ENCODE data around the gene MINPP1. TPM values are rescaled to one million over a fixed set of nuclear protein-coding genes. Genes with fewer than 3 reads are reported as not detected.

MINPP1 gene
- total and polyA plus RNA-seq, 4 donors, result 19.1 to 111 (median 24.6) TPM

DNA sequence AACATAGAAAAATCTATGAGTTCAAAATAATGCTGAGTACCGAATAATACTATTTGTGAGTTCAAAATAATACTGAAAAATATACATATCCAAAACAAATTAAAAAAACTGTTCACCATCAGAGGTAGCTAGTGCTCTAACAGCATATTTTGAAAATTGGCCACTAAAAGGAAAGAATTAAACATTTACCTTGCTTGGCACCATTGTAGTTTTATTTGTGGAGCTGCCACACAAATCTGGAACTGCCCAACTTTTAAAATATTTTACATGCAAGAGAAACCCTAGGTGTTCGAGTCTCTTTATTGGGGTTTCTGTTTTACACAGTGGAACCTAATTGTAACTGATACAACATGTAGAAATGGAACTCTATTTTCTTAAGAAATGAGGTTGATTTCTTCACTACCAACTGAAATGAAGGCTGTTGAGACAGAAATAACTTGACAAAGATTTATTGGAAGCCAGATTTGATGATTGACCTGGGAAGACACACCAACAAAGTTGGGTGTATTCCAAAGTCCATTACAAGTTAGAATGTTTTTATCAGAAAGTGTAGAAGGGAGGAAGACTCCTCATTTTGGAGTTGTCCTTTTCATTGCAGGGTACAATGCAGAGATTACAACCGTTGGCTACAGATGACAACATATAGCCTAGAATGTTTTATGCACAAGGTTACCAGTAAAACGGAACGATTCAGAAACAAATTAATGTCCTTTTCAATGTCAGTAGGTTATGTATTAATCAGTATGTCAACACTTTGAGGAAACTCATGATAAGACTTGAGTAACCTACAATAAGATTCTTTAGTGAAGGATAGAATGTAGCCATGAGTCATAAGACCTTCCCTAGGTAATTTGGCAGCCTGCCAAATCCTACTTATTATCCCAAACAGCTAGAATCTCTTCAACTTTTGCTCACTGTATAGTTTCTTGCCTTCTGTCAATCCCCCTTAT lies 81.1 kb downstream of the MINPP1 start:
- peaks cover 11 to 31% (median 28%) of the 10 kb centered on the region in 4 donors for H3K4me1 ChIP-seq (ENCODE audit: control insufficient read depth in 4 of 4, insufficient read depth in 4 of 4, low read length in 3 of 4)
- H3K4me3 ChIP-seq (ENCODE audit: low read depth in 1 of 3, low read length in 3 of 3), result peak overlapping the region in 2 of 3 donors; percentile 1 to 18
- no peaks in the 10 kb centered on the region for H3K27me3 ChIP-seq (ENCODE audit: control insufficient read depth in 4 of 4, insufficient read depth in 4 of 4, low read length in 3 of 4)
- no peaks in the 10 kb centered on the region for H3K9me3 ChIP-seq (ENCODE audit: control insufficient read depth in 4 of 4, low read length in 3 of 4)
- no peak overlapping the region for H3K9ac ChIP-seq (ENCODE audit: low read depth in 1 of 2, low read length in 2 of 2)
- H3K27ac ChIP-seq (ENCODE audit: low read depth in 1 of 2, low read length in 2 of 2), result peak overlapping the region; percentile 52 to 73
- no peak for TF ChIP-seq FOXA1 (IDR thresholded peaks at IDR 0.05)
- TF ChIP-seq, protein P1, sequence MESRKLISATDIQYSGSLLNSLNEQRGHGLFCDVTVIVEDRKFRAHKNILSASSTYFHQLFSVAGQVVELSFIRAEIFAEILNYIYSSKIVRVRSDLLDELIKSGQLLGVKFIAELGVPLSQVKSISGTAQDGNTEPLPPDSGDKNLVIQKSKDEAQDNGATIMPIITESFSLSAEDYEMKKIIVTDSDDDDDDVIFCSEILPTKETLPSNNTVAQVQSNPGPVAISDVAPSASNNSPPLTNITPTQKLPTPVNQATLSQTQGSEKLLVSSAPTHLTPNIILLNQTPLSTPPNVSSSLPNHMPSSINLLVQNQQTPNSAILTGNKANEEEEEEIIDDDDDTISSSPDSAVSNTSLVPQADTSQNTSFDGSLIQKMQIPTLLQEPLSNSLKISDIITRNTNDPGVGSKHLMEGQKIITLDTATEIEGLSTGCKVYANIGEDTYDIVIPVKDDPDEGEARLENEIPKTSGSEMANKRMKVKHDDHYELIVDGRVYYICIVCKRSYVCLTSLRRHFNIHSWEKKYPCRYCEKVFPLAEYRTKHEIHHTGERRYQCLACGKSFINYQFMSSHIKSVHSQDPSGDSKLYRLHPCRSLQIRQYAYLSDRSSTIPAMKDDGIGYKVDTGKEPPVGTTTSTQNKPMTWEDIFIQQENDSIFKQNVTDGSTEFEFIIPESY (IDR thresholded peaks at IDR 0.05), result peak; percentile 27
- peak; percentile 49 to 67 for TF ChIP-seq HNF4A (conservative IDR thresholded peaks at IDR 0.05)
- TF ChIP-seq RXRA (IDR thresholded peaks at IDR 0.05), result peak in 1 of 2 donors; percentile 4
- TF ChIP-seq, protein P2, sequence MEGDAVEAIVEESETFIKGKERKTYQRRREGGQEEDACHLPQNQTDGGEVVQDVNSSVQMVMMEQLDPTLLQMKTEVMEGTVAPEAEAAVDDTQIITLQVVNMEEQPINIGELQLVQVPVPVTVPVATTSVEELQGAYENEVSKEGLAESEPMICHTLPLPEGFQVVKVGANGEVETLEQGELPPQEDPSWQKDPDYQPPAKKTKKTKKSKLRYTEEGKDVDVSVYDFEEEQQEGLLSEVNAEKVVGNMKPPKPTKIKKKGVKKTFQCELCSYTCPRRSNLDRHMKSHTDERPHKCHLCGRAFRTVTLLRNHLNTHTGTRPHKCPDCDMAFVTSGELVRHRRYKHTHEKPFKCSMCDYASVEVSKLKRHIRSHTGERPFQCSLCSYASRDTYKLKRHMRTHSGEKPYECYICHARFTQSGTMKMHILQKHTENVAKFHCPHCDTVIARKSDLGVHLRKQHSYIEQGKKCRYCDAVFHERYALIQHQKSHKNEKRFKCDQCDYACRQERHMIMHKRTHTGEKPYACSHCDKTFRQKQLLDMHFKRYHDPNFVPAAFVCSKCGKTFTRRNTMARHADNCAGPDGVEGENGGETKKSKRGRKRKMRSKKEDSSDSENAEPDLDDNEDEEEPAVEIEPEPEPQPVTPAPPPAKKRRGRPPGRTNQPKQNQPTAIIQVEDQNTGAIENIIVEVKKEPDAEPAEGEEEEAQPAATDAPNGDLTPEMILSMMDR (IDR thresholded peaks at IDR 0.05; ENCODE audit: low read depth, low read length, missing input control), result no peak
- TF ChIP-seq SP1 (IDR thresholded peaks at IDR 0.05), result peak; percentile 44
- no peak for TF ChIP-seq NR2F2 (IDR thresholded peaks at IDR 0.05)
- peak in 1 of 2 donors; percentile 45 for TF ChIP-seq JUND (IDR thresholded peaks at IDR 0.05)
- TF ChIP-seq GABPA (IDR thresholded peaks at IDR 0.05 in 1 of 2, conservative IDR thresholded peaks at IDR 0.05 in 1 of 2), result no peak
- TF ChIP-seq RAD21 (IDR thresholded peaks at IDR 0.05), result peak; percentile 54 to 74
- TF ChIP-seq EGR1 (IDR thresholded peaks at IDR 0.05; ENCODE audit: low read depth in 2 of 2), result no peak
- TF ChIP-seq, protein P3, sequence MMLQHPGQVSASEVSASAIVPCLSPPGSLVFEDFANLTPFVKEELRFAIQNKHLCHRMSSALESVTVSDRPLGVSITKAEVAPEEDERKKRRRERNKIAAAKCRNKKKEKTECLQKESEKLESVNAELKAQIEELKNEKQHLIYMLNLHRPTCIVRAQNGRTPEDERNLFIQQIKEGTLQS (IDR thresholded peaks at IDR 0.05), result no peak
- TF ChIP-seq YY1 (IDR thresholded peaks at IDR 0.05), result peak; percentile 51
- no peaks in the 10 kb centered on the region for H3K36me3 ChIP-seq (ENCODE audit: control insufficient read depth in 4 of 4, insufficient read depth in 3 of 4, low read depth in 1 of 4, low read length in 3 of 4)
- no peak for DNase-seq (ENCODE audit: low spot score)
- whole genome bisulfite sequencing, result 26% methylated on average over 5 of the region's 5 CpGs

DNA sequence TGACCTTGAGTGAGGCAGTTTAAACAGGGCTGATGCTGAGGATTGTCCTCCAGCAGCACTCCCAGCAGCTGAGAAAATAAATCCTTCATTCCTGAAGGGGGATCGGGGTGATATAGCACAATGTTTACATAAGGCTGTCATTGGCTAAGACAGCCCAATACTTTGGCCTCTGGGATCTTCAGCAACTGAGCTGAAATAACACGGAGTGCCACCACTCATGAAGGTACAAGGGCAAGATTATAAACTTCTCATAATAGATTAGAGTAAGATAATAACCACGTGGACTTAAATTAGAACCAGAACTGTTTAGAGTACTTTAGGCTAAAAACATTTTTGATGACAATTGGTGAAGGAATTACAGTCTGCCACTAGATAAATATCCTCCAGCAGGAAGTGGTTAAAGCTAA lies 85.0 kb downstream of the MINPP1 start:
- Histone ChIP-seq H3K4me3 (ENCODE audit: low read depth in 1 of 3, low read length in 3 of 3) (no peak overlapping the region), H3K4me1 (ENCODE audit: control insufficient read depth in 4 of 4, insufficient read depth in 4 of 4, low read length in 3 of 4) (peaks cover 21 to 55% (median 51%) of the 10 kb centered on the region in 4 donors), H3K9me3 (ENCODE audit: control insufficient read depth in 4 of 4, low read length in 3 of 4) (no peaks in the 10 kb centered on the region), H3K27ac (ENCODE audit: low read depth in 1 of 2, low read length in 2 of 2) (peak overlapping the region in 1 of 2 donors; percentile 55), H3K27me3 (ENCODE audit: control insufficient read depth in 4 of 4, insufficient read depth in 4 of 4, low read length in 3 of 4) (no peaks in the 10 kb centered on the region), H3K36me3 (ENCODE audit: control insufficient read depth in 4 of 4, insufficient read depth in 3 of 4, low read depth in 1 of 4, low read length in 3 of 4) (no peaks in the 10 kb centered on the region), H3K9ac (ENCODE audit: low read depth in 1 of 2, low read length in 2 of 2) (no peak overlapping the region)
- peak in 1 of 2 donors; percentile 10 for TF ChIP-seq HNF4A (conservative IDR thresholded peaks at IDR 0.05)
- TF ChIP-seq YY1 (IDR thresholded peaks at IDR 0.05), result no peak
- 22% methylated on average over 3 of the region's 3 CpGs for WGBS
- no peak for DNase-seq (ENCODE audit: low spot score)

Data from liver (tissue), 9 donors.